GM19324 (cell line): ENCODE results near the gene NIT2.
"Not testable (repeated sequence)": the region's sequence is repeated elsewhere in the genome, so short reads cannot be mapped to it uniquely, and the experiment has no call there.

ENCODE experiments used
- ATAC-seq: cut with Tn5 transposase; IDR thresholded peaks from one replicate; pipeline ENCODE4 v1.9.1; 2021; ENCODE audit warnings: mild to moderate bottlenecking, moderate library complexity; ENCODE audit not compliant: unreplicated experiment, low FRiP score

The NIT2 gene

GRCh38 chr3:100336229-100336628 is 1.7 kb downstream of the NIT2 start:
- ATAC-seq, result not testable (repeated sequence)

- no peak for ATAC-seq
These were observed 4.4 kb downstream of the NIT2 start for GRCh38 chr3:100338911-100339310.

GRCh38 chr3:100339786-100340185 is 5.2 kb downstream of the NIT2 start:
- ATAC-seq, result no peak

- no peak for ATAC-seq
These were observed 6.0 kb downstream of the NIT2 start for GRCh38 chr3:100340527-100340926.

GRCh38 chr3:100348727-100349126 is 14.2 kb downstream of the NIT2 start:
- ATAC-seq, result no peak

GRCh38 chr3:100351770-100352169 is 17.2 kb downstream of the NIT2 start:
- ATAC-seq, result not testable (repeated sequence)

- ATAC-seq, result no peak
These were observed 18.0 kb downstream of the NIT2 start for GRCh38 chr3:100352296-100353231.

- ATAC-seq, result no peak
These were observed 20.3 kb downstream of the NIT2 start for GRCh38 chr3:100354850-100355249.

GRCh38 chr3:100358413-100358812 is 23.9 kb downstream of the NIT2 start:
- ATAC-seq, result no peak

- ATAC-seq, result no peak
These were observed 24.5 kb downstream of the NIT2 start for GRCh38 chr3:100359035-100359434.

- ATAC-seq, result no peak
These were observed 26.4 kb downstream of the NIT2 start for GRCh38 chr3:100360757-100361496.

GRCh38 chr3:100361897-100362296 is 27.3 kb downstream of the NIT2 start:
- ATAC-seq, result no peak

GRCh38 chr3:100364421-100364820 is 29.9 kb downstream of the NIT2 start:
- ATAC-seq, result no peak

GRCh38 chr3:100366424-100366823 is 31.9 kb downstream of the NIT2 start:
- no peak for ATAC-seq

GRCh38 chr3:100368441-100368840 is 33.9 kb downstream of the NIT2 start:
- no peak for ATAC-seq

GRCh38 chr3:100370756-100371155 is 36.2 kb downstream of the NIT2 start:
- ATAC-seq, result no peak

- no peak for ATAC-seq
These were observed 40.0 kb downstream of the NIT2 start for GRCh38 chr3:100374521-100374920.

- ATAC-seq, result no peak
These were observed 41.7 kb downstream of the NIT2 start for GRCh38 chr3:100376301-100376700.

- ATAC-seq, result no peak
These were observed 50.4 kb downstream of the NIT2 start for GRCh38 chr3:100384733-100385525.

GRCh38 chr3:100386437-100387074 is 52.0 kb downstream of the NIT2 start:
- no peak for ATAC-seq
